Measurements from ENCODE around the gene ZNF586. TPM values are rescaled to one million over a fixed set of nuclear protein-coding genes. Genes with fewer than 3 reads are reported as not detected.
"Not testable (repeated sequence)": the region's sequence is repeated elsewhere in the genome, so short reads cannot be mapped to it uniquely, and the experiment has no call there.

The ZNF586 gene
- total RNA-seq, 2 experiments from 2014 or later = 14.5 to 14.9 TPM

GRCh38 chr19:57803265-57803593, 33.8 kb downstream of the ZNF586 start:
- Mint-ChIP-seq H3K27me3 (ENCODE audit: low read depth) (no peaks in the 10 kb centered on the region), H3K4me3 (peak overlapping the region; percentile 70), H3K27ac (peak overlapping the region; percentile 59), H3K9me3 (peaks cover 2% of the 10 kb centered on the region), H3K4me1 (ENCODE audit: low read depth) (peaks cover 21% of the 10 kb centered on the region), H3K36me3 (ENCODE audit: low read depth) (peaks cover 46% of the 10 kb centered on the region)
- no peak for DNase-seq
- intact Hi-C loops (cut with micrococcal nuclease) = no loop called here
- CTCF ChIA-PET = no interaction called here

- Mint-ChIP-seq H3K27ac (peak overlapping the region; percentile 59), H3K36me3 (ENCODE audit: low read depth) (peaks cover 50% of the 10 kb centered on the region), H3K9me3 (peaks cover 2% of the 10 kb centered on the region), H3K4me1 (ENCODE audit: low read depth) (peaks cover 21% of the 10 kb centered on the region), H3K4me3 (peak overlapping the region; percentile 70), H3K27me3 (ENCODE audit: low read depth) (no peaks in the 10 kb centered on the region)
- intact Hi-C loops (cut with micrococcal nuclease) = no loop called here
- peak; percentile 34 for DNase-seq
- CTCF ChIA-PET = interaction anchor here (0.6 kb wide), 1 partner anchor 500 kb away, joined by 3 read pairs; no protein-coding TSS in a partner anchor
These were observed 34.3 kb downstream of the ZNF586 start for GRCh38 chr19:57803594-57804325.

- Mint-ChIP-seq H3K4me3 (no peak overlapping the region), H3K4me1 (ENCODE audit: low read depth) (peaks cover 30% of the 10 kb centered on the region), H3K36me3 (ENCODE audit: low read depth) (peaks cover 49% of the 10 kb centered on the region), H3K27me3 (ENCODE audit: low read depth) (no peaks in the 10 kb centered on the region), H3K27ac (no peak overlapping the region), H3K9me3 (no peaks in the 10 kb centered on the region)
- no peak for DNase-seq
- intact Hi-C loops (cut with micrococcal nuclease) = no loop called here
- CTCF ChIA-PET = interaction anchor here (0.7 kb wide), 1 partner anchor 45 kb away, joined by 3 read pairs; no protein-coding TSS in a partner anchor
These were observed 38.1 kb downstream of the ZNF586 start for GRCh38 chr19:57807541-57807940.

GRCh38 chr19:57810410-57811295, 41.2 kb downstream of the ZNF586 start:
- H3K27me3 Mint-ChIP-seq (ENCODE audit: low read depth); H3K27ac Mint-ChIP-seq; H3K9me3 Mint-ChIP-seq; DNase-seq; H3K4me3 Mint-ChIP-seq; CTCF ChIA-PET: not testable (repeated sequence)
- H3K36me3 Mint-ChIP-seq (ENCODE audit: low read depth) = peaks cover 35% of the 10 kb centered on the region
- peaks cover 38% of the 10 kb centered on the region for H3K4me1 Mint-ChIP-seq (ENCODE audit: low read depth)
- intact Hi-C loops (cut with micrococcal nuclease) = loop anchor here (10.0 kb wide), 1 partner anchor 344 kb away; the partner anchor contains the start of gene ZNF329

GRCh38 chr19:57812226-57812625, 42.8 kb downstream of the ZNF586 start:
- CTCF ChIA-PET = no interaction called here
- Mint-ChIP-seq H3K4me1 (ENCODE audit: low read depth) (peaks cover 34% of the 10 kb centered on the region), H3K27me3 (ENCODE audit: low read depth) (no peaks in the 10 kb centered on the region), H3K9me3 (no peaks in the 10 kb centered on the region), H3K36me3 (ENCODE audit: low read depth) (peaks cover 25% of the 10 kb centered on the region), H3K4me3 (no peak overlapping the region), H3K27ac (peak overlapping the region; percentile 70)
- DNase-seq = no peak
- intact Hi-C loops (cut with micrococcal nuclease) = loop anchor here (10.0 kb wide), 1 partner anchor 343 kb away; the partner anchor contains the start of gene ZNF329

- intact Hi-C loops (cut with micrococcal nuclease) = loop anchor here (10.0 kb wide), 1 partner anchor 342 kb away; the partner anchor contains the start of gene ZNF329
- Mint-ChIP-seq H3K4me1 (ENCODE audit: low read depth) (peaks cover 34% of the 10 kb centered on the region), H3K36me3 (ENCODE audit: low read depth) (peaks cover 17% of the 10 kb centered on the region), H3K27ac (peak overlapping the region; percentile 61), H3K4me3 (peak overlapping the region; percentile 64)
- CTCF ChIA-PET; H3K27me3 Mint-ChIP-seq (ENCODE audit: low read depth); H3K9me3 Mint-ChIP-seq; DNase-seq: not testable (repeated sequence)
These were observed 43.7 kb downstream of the ZNF586 start for GRCh38 chr19:57812975-57813820.

GRCh38 chr19:57813919-57814504, 44.5 kb downstream of the ZNF586 start:
- Mint-ChIP-seq H3K27ac (peak overlapping the region; percentile 85), H3K27me3 (ENCODE audit: low read depth) (no peaks in the 10 kb centered on the region), H3K9me3 (no peaks in the 10 kb centered on the region), H3K4me3 (peak overlapping the region; percentile 88), H3K4me1 (ENCODE audit: low read depth) (peaks cover 37% of the 10 kb centered on the region), H3K36me3 (ENCODE audit: low read depth) (peaks cover 14% of the 10 kb centered on the region)
- DNase-seq = no peak
- CTCF ChIA-PET = no interaction called here
- intact Hi-C loops (cut with micrococcal nuclease) = loop anchor here (1.0 to 10.0 kb wide), 3 partner anchors 68 to 408 kb away; partner anchors contain the start of genes ZNF329 and ZNF776

GRCh38 chr19:57814505-57815246, 45.2 kb downstream of the ZNF586 start, which contains the start of gene ZNF552:
ZNF552 (minus strand) TSS chr19:57814913; CDS start chr19:57814743, 170 bp downstream.
- intact Hi-C loops (cut with micrococcal nuclease) = loop anchor here (1.0 to 10.0 kb wide), 5 partner anchors 45 to 408 kb away; partner anchors contain the start of genes ZNF329, ZNF586, ZNF671 and ZNF776
- Mint-ChIP-seq H3K27me3 (ENCODE audit: low read depth) (no peaks in the 10 kb centered on the region), H3K4me3 (peak within 1 kb of the TSS; percentile 88), H3K4me1 (ENCODE audit: low read depth) (peaks cover 37% of the 10 kb centered on the region), H3K9me3 (no peaks in the 10 kb centered on the region), H3K27ac (peak within 1 kb of the TSS; percentile 85), H3K36me3 (ENCODE audit: low read depth) (peaks cover 13% of the 10 kb centered on the region)
- DNase-seq = peak; percentile 83
- CTCF ChIA-PET = interaction anchor here (1.0 kb wide), 1 partner anchor 13 kb away, joined by 4 read pairs; no protein-coding TSS in a partner anchor

GRCh38 chr19:57815247-57816075, 46.0 kb downstream of the ZNF586 start:
- H3K4me3 Mint-ChIP-seq = peak overlapping the region; percentile 88
- H3K4me1 Mint-ChIP-seq (ENCODE audit: low read depth) = peaks cover 41% of the 10 kb centered on the region
- no peaks in the 10 kb centered on the region for H3K27me3 Mint-ChIP-seq (ENCODE audit: low read depth)
- CTCF ChIA-PET = interaction anchor here (1.0 kb wide), 1 partner anchor 13 kb away, joined by 4 read pairs; no protein-coding TSS in a partner anchor
- no peaks in the 10 kb centered on the region for H3K9me3 Mint-ChIP-seq
- peaks cover 17% of the 10 kb centered on the region for H3K36me3 Mint-ChIP-seq (ENCODE audit: low read depth)
- peak overlapping the region; percentile 85 for H3K27ac Mint-ChIP-seq
- intact Hi-C loops (cut with micrococcal nuclease) = loop anchor here (1.0 to 10.0 kb wide), 3 partner anchors 46 to 339 kb away; partner anchors contain the start of genes ZNF329, ZNF586 and ZNF671
- no peak for DNase-seq

GRCh38 chr19:57816652-57817051, 47.2 kb downstream of the ZNF586 start:
- CTCF ChIA-PET = no interaction called here
- intact Hi-C loops (cut with micrococcal nuclease) = loop anchor here (5.0 to 10.0 kb wide), 2 partner anchors 89 to 338 kb away; partner anchors contain the start of genes ZNF329 and ZNF671
- no peak overlapping the region for H3K27ac Mint-ChIP-seq

More at GRCh38 chr19:57816652-57817051, 47.2 kb downstream of the ZNF586 start:
- peaks cover 49% of the 10 kb centered on the region for H3K4me1 Mint-ChIP-seq (ENCODE audit: low read depth)
- peaks cover 20% of the 10 kb centered on the region for H3K36me3 Mint-ChIP-seq (ENCODE audit: low read depth)
- no peak for DNase-seq
- no peaks in the 10 kb centered on the region for H3K27me3 Mint-ChIP-seq (ENCODE audit: low read depth)
- H3K9me3 Mint-ChIP-seq = no peaks in the 10 kb centered on the region
- no peak overlapping the region for H3K4me3 Mint-ChIP-seq

All from activated naive CD4-positive, alpha-beta T cell treated with anti-CD3 and anti-CD28 coated beads for 36 hours (primary cell).